Measurements from ENCODE around the gene CCDC47.
A peak's percentile ranks its signal among the peaks of the same experiment; 100 is the strongest.

Gene CCDC47

GRCh38 chr17:63696381-63696961 is 76.9 kb downstream of the CCDC47 start:
- peak; percentile 23 to 25 for DNase-seq

- no peak for DNase-seq
Measured at GRCh38 chr17:63695889-63696288, 77.5 kb downstream of the CCDC47 start.
